NB4 (cell line): ENCODE results near the gene SEZ6L2.

Experiments
- POLR2A ChIP-seq: IDR thresholded peaks from 2 replicates; pipeline ENCODE4 v1.6.1; 2011; ENCODE audit warnings: mild to moderate bottlenecking; ENCODE audit not compliant: insufficient read length; ENCODE audit errors: extremely low read depth
- TF ChIP-seq, protein P1 (sequence below): IDR thresholded peaks from 2 replicates; pipeline ENCODE4 v1.6.1; 2011; ENCODE audit warnings: low read depth, low read length

DNA sequence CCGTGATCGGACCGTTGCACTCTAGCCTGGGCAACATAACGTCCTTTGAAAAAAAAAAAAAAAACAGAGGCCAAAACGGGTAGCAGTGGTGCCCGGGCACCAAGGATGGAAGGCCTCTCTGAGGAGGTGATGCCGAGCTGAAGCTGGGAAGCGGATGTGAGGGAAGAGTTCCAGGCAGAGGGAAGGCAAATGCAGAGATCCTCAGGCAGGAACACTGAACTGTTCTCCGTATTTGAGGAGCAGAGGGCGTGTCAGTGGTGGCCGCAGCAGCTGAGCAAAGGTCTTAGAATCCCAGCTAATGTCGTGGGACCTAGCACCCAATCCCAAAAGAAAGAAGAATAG, 27.3 kb upstream of the SEZ6L2 start:
- TF ChIP-seq POLR2A: no peak
- TF ChIP-seq, protein P1, sequence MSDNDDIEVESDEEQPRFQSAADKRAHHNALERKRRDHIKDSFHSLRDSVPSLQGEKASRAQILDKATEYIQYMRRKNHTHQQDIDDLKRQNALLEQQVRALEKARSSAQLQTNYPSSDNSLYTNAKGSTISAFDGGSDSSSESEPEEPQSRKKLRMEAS: no peak
